Measurements from ENCODE around the gene TLDC2. TPM values are rescaled to one million over a fixed set of nuclear protein-coding genes. Genes with fewer than 3 reads are reported as not detected.
"Not testable (repeated sequence)": the region's sequence is repeated elsewhere in the genome, so short reads cannot be mapped to it uniquely, and the experiment has no call there.

TLDC2 gene
- total and polyA plus RNA-seq, 7 experiments from 2014 or later, result 0.37 to 0.49 (median 0.40) TPM; not detected in 3

GRCh38 chr20:36929691-36930090 lies 53.8 kb downstream of the TLDC2 start:
- H3K27ac ChIP-seq (ENCODE audit: low read depth, low read length), result peak overlapping the region; percentile 70
- no peak overlapping the region for H3K4me3 ChIP-seq (ENCODE audit: low read length)
- no peaks in the 10 kb centered on the region for H3K27me3 ChIP-seq (ENCODE audit: control insufficient read depth in 2 of 2, insufficient read depth in 2 of 2, low read length in 2 of 2)
- H3K36me3 Mint-ChIP-seq, result peaks cover 5 to 77% (median 57%) of the 10 kb centered on the region in 5 donors
- H3K36me3 ChIP-seq (ENCODE audit: control insufficient read depth in 2 of 3, insufficient read depth in 3 of 3, low read length in 3 of 3), result peaks cover 34 to 68% (median 45%) of the 10 kb centered on the region in 3 experiments
- no peaks in the 10 kb centered on the region for H3K27me3 Mint-ChIP-seq
- intact Hi-C loops (cut with micrococcal nuclease), result loop anchor here (1.0 to 5.0 kb wide), 6 partner anchors 12 to 1197 kb away; partner anchors contain the start of genes MROH8 (in 1 of the 2), RPN2 (in 1 of the 2) and SAMHD1 (in 1 of the 2)
- ChIA-PET POLR2A (interaction anchor here (0.7 to 4.6 kb wide), 9 partner anchors 8 to 248 kb away, joined by 3 to 37 read pairs (median 4); no protein-coding TSS in a partner anchor), CTCF (interaction anchor here (0.7 kb wide), 1 partner anchor 325 kb away, joined by 5 read pairs; no protein-coding TSS in a partner anchor)
- peaks cover 30 to 48% of the 10 kb centered on the region in 2 donors for H3K4me1 ChIP-seq (ENCODE audit: control insufficient read depth in 2 of 2, insufficient read depth in 2 of 2, low read length in 2 of 2)
- peak overlapping the region; percentile 68 to 99 (median 96) for H3K27ac Mint-ChIP-seq
- H3K9me3 Mint-ChIP-seq, result peaks cover 0 to 2% (median 0%) of the 10 kb centered on the region in 11 donors
- H3K9me3 ChIP-seq (ENCODE audit: control insufficient read depth in 2 of 3, low read length in 3 of 3), result no peaks in the 10 kb centered on the region
- peaks cover 20 to 84% (median 63%) of the 10 kb centered on the region in 7 donors for H3K4me1 Mint-ChIP-seq
- ATAC-seq (no peak), DNase-seq (no peak)
- peak overlapping the region in 8 of 10 donors; percentile 33 to 87 (median 78) for H3K4me3 Mint-ChIP-seq

GRCh38 chr20:36932067-36932466 lies 56.1 kb downstream of the TLDC2 start:
- POLR2A ChIA-PET, result interaction anchor here (0.7 to 4.6 kb wide), 5 partner anchors 10 to 83 kb away, joined by 3 to 37 read pairs (median 9); no protein-coding TSS in a partner anchor
- peaks cover 41 to 57% of the 10 kb centered on the region in 2 donors for H3K4me1 ChIP-seq (ENCODE audit: control insufficient read depth in 2 of 2, insufficient read depth in 2 of 2, low read length in 2 of 2)
- peaks cover 14 to 81% (median 57%) of the 10 kb centered on the region in 7 donors for H3K4me1 Mint-ChIP-seq

GRCh38 chr20:36932476-36933426 lies 56.8 kb downstream of the TLDC2 start:
- Histone ChIP-seq H3K4me1 (ENCODE audit: control insufficient read depth in 2 of 2, insufficient read depth in 2 of 2, low read length in 2 of 2) (peaks cover 47 to 64% of the 10 kb centered on the region in 2 donors), H3K27me3 (ENCODE audit: control insufficient read depth in 2 of 2, insufficient read depth in 2 of 2, low read length in 2 of 2) (no peaks in the 10 kb centered on the region), H3K27ac (ENCODE audit: low read depth, low read length) (peak overlapping the region; percentile 34), H3K4me3 (ENCODE audit: low read length) (no peak overlapping the region), H3K9me3 (ENCODE audit: control insufficient read depth in 2 of 3, low read length in 3 of 3) (no peaks in the 10 kb centered on the region), H3K36me3 (ENCODE audit: control insufficient read depth in 2 of 3, insufficient read depth in 3 of 3, low read length in 3 of 3) (peaks cover 37 to 69% (median 45%) of the 10 kb centered on the region in 3 experiments)
- intact Hi-C loops (cut with micrococcal nuclease), result loop anchor here (5.0 kb wide), 2 partner anchors 245 to 1200 kb away; partner anchors contain the start of genes MROH8 (in 1 of the 2) and RPN2 (in 1 of the 2)
- CTCF ChIA-PET, result interaction anchor here (0.5 to 1.1 kb wide), 3 partner anchors 13 to 329 kb away, joined by 3 to 5 read pairs (median 4); no protein-coding TSS in a partner anchor
- peaks cover 0 to 64% (median 44%) of the 10 kb centered on the region in 5 donors for H3K36me3 Mint-ChIP-seq
- peak overlapping the region in 8 of 10 donors; percentile 7 to 87 (median 48) for H3K4me3 Mint-ChIP-seq
- peaks cover 0 to 2% (median 0%) of the 10 kb centered on the region in 11 donors for H3K9me3 Mint-ChIP-seq
- H3K27me3 Mint-ChIP-seq, result no peaks in the 10 kb centered on the region
- ATAC-seq, result no peak
- peak overlapping the region; percentile 71 to 99 (median 96) for H3K27ac Mint-ChIP-seq
- POLR2A ChIA-PET, result interaction anchor here (0.7 to 4.6 kb wide), 7 partner anchors 9 to 82 kb away, joined by 3 to 37 read pairs (median 9); no protein-coding TSS in a partner anchor
- peaks cover 18 to 83% (median 61%) of the 10 kb centered on the region in 7 donors for H3K4me1 Mint-ChIP-seq
- DNase-seq, result no peak

More at GRCh38 chr20:36932067-36932466, 56.1 kb downstream of the TLDC2 start:
- Histone ChIP-seq H3K36me3 (ENCODE audit: control insufficient read depth in 2 of 3, insufficient read depth in 3 of 3, low read length in 3 of 3) (peaks cover 37 to 69% (median 45%) of the 10 kb centered on the region in 3 experiments), H3K27ac (ENCODE audit: low read depth, low read length) (peak overlapping the region; percentile 35)
- H3K9me3 Mint-ChIP-seq; DNase-seq; H3K9me3 ChIP-seq (ENCODE audit: control insufficient read depth in 2 of 3, low read length in 3 of 3); CTCF ChIA-PET; H3K27me3 ChIP-seq (ENCODE audit: control insufficient read depth in 2 of 2, insufficient read depth in 2 of 2, low read length in 2 of 2); H3K4me3 ChIP-seq (ENCODE audit: low read length); ATAC-seq; H3K27me3 Mint-ChIP-seq: not testable (repeated sequence)
- intact Hi-C loops (cut with micrococcal nuclease), result loop anchor here (5.0 kb wide), 2 partner anchors 245 to 1200 kb away; partner anchors contain the start of genes MROH8 (in 1 of the 2) and RPN2 (in 1 of the 2)
- peak overlapping the region in 7 of 10 donors; percentile 33 to 87 (median 62) for H3K4me3 Mint-ChIP-seq
- peak overlapping the region; percentile 71 to 99 (median 96) for H3K27ac Mint-ChIP-seq
- H3K36me3 Mint-ChIP-seq, result peaks cover 0 to 66% (median 40%) of the 10 kb centered on the region in 5 donors

GRCh38 chr20:36933571-36933970 lies 57.6 kb downstream of the TLDC2 start:
- not testable (repeated sequence) for H3K4me3 Mint-ChIP-seq; H3K27ac ChIP-seq (ENCODE audit: low read depth, low read length); H3K27me3 Mint-ChIP-seq; H3K4me3 ChIP-seq (ENCODE audit: low read length); ATAC-seq; H3K9me3 ChIP-seq (ENCODE audit: control insufficient read depth in 2 of 3, low read length in 3 of 3); H3K9me3 Mint-ChIP-seq; DNase-seq; H3K27me3 ChIP-seq (ENCODE audit: control insufficient read depth in 2 of 2, insufficient read depth in 2 of 2, low read length in 2 of 2)
- Histone ChIP-seq H3K36me3 (ENCODE audit: control insufficient read depth in 2 of 3, insufficient read depth in 3 of 3, low read length in 3 of 3) (peaks cover 38 to 68% (median 39%) of the 10 kb centered on the region in 3 experiments), H3K4me1 (ENCODE audit: control insufficient read depth in 2 of 2, insufficient read depth in 2 of 2, low read length in 2 of 2) (peaks cover 49 to 72% of the 10 kb centered on the region in 2 donors)
- POLR2A ChIA-PET, result interaction anchor here (0.9 to 4.6 kb wide), 6 partner anchors 10 to 65 kb away, joined by 3 to 37 read pairs (median 6); no protein-coding TSS in a partner anchor
- CTCF ChIA-PET, result interaction anchor here (0.5 to 1.1 kb wide), 2 partner anchors 13 to 330 kb away, joined by 4 to 5 read pairs; no protein-coding TSS in a partner anchor
- Mint-ChIP-seq H3K4me1 (peaks cover 18 to 82% (median 61%) of the 10 kb centered on the region in 7 donors), H3K36me3 (peaks cover 0 to 58% (median 44%) of the 10 kb centered on the region in 5 donors), H3K27ac (peak overlapping the region in 4 of 9 donors; percentile 12 to 98 (median 97))
- intact Hi-C loops (cut with micrococcal nuclease), result loop anchor here (5.0 kb wide), 2 partner anchors 244 to 1201 kb away; partner anchors contain the start of genes MROH8 (in 1 of the 2) and RPN2 (in 1 of the 2)

GRCh38 chr20:36936341-36936740 lies 60.4 kb downstream of the TLDC2 start:
- H3K4me1 Mint-ChIP-seq, result peaks cover 31 to 76% (median 63%) of the 10 kb centered on the region in 7 donors
- intact Hi-C loops (cut with micrococcal nuclease), result no loop called here

More at GRCh38 chr20:36936341-36936740, 60.4 kb downstream of the TLDC2 start:
- H3K9me3 Mint-ChIP-seq, result no peaks in the 10 kb centered on the region
- peaks cover 0 to 53% (median 40%) of the 10 kb centered on the region in 5 donors for H3K36me3 Mint-ChIP-seq
- CTCF ChIA-PET, result interaction anchor here (0.8 to 1.3 kb wide), 6 partner anchors 17 to 75 kb away, joined by 3 to 4 read pairs (median 3); no protein-coding TSS in a partner anchor
- ATAC-seq, result no peak
- Histone ChIP-seq H3K36me3 (ENCODE audit: control insufficient read depth in 2 of 3, insufficient read depth in 3 of 3, low read length in 3 of 3) (peaks cover 26 to 62% (median 29%) of the 10 kb centered on the region in 3 experiments), H3K4me3 (ENCODE audit: low read length) (no peak overlapping the region), H3K4me1 (ENCODE audit: control insufficient read depth in 2 of 2, insufficient read depth in 2 of 2, low read length in 2 of 2) (peaks cover 45 to 67% of the 10 kb centered on the region in 2 donors), H3K9me3 (ENCODE audit: control insufficient read depth in 2 of 3, low read length in 3 of 3) (no peaks in the 10 kb centered on the region), H3K27me3 (ENCODE audit: control insufficient read depth in 2 of 2, insufficient read depth in 2 of 2, low read length in 2 of 2) (no peaks in the 10 kb centered on the region), H3K27ac (ENCODE audit: low read depth, low read length) (peak overlapping the region; percentile 55)
- no peaks in the 10 kb centered on the region for H3K27me3 Mint-ChIP-seq
- no peak for DNase-seq
- H3K27ac Mint-ChIP-seq, result peak overlapping the region in 7 of 9 donors; percentile 66 to 92 (median 86)
- H3K4me3 Mint-ChIP-seq, result peak overlapping the region in 7 of 10 donors; percentile 19 to 72 (median 42)
- POLR2A ChIA-PET, result interaction anchor here (0.6 to 1.8 kb wide), 7 partner anchors 8 to 26 kb away, joined by 3 to 5 read pairs (median 4); no protein-coding TSS in a partner anchor

Measured in naive thymus-derived CD4-positive, alpha-beta T cell (primary cell).